WTC11 (cell line): Measurements from ENCODE around the gene LHPP. TPM values are rescaled to one million over a fixed set of nuclear protein-coding genes. Genes with fewer than 3 reads are reported as not detected.

ENCODE experiments used
- ATAC-seq: fragments of 200-7000 bp; cut with Tn5 transposase; 2 replicates; pipeline ENCODE4 v1.10.0; 2021; ENCODE audit warnings: mild to moderate bottlenecking, moderate library complexity
- CTCF ChIA-PET: fragments of 300-600 bp; sonication (Branson Sonifier 250); formaldehyde crosslinking; loops from one replicate; lab custom pipeline; 2021; ENCODE audit warnings: antibody characterized with exemption; lab: Charles Lee
- POLR2A ChIA-PET: fragments of 350-600 bp; sonication (Branson Sonifier 250); formaldehyde crosslinking; loops from one replicate; lab custom pipeline; 2021; ENCODE audit warnings: antibody characterized with exemption; lab: Charles Lee
- DNase-seq: peaks from one replicate; pipeline ENCODE4 v3.0.0; 2021; ENCODE audit warnings: low spot score
- H3K27ac Mint-ChIP-seq: 2 replicates; pipeline ENCODE4 v1.8.0; 2021; ENCODE audit warnings: mixed read lengths
- H3K27me3 Mint-ChIP-seq: 2 replicates; pipeline ENCODE4 v1.8.0; 2021; ENCODE audit warnings: low read depth, mild to moderate bottlenecking, moderate library complexity, mixed read lengths
- H3K36me3 Mint-ChIP-seq: 2 replicates; pipeline ENCODE4 v1.8.0; 2021; ENCODE audit warnings: mixed read lengths
- H3K4me1 Mint-ChIP-seq: 2 replicates; pipeline ENCODE4 v1.8.0; 2022; ENCODE audit warnings: mixed read lengths
- H3K4me3 Mint-ChIP-seq: 2 replicates; pipeline ENCODE4 v1.8.0; 2021; ENCODE audit warnings: mild to moderate bottlenecking, moderate library complexity, mixed read lengths
- H3K9me3 Mint-ChIP-seq: 2 replicates; pipeline ENCODE4 v1.8.0; 2021; ENCODE audit warnings: mixed read lengths
- FOXP1 ChIP-seq: sonication (generic); formaldehyde crosslinking; IDR thresholded peaks from 2 replicates; pipeline ENCODE4 v1.8.0; 2022; ENCODE audit warnings: missing genetic modification reagents, mild to moderate bottlenecking, moderate library complexity, borderline replicate concordance
- GTF2I ChIP-seq: fragments of 250-450 bp; sonication (Bioruptor Pico); conservative IDR thresholded peaks from 2 replicates; pipeline ENCODE4 v1.4.0; 2021; ENCODE audit warnings: mild to moderate bottlenecking
- NFYB ChIP-seq: sonication (generic); formaldehyde crosslinking; conservative IDR thresholded peaks from 2 replicates; pipeline ENCODE4 v1.8.0; 2022; ENCODE audit warnings: low read depth, missing genetic modification reagents
- NR2C2 ChIP-seq: sonication (generic); formaldehyde crosslinking; IDR thresholded peaks from 2 replicates; pipeline ENCODE4 v1.8.0; 2022; ENCODE audit warnings: mild to moderate bottlenecking, missing genetic modification reagents
- RORB ChIP-seq: fragments of 250-450 bp; sonication (Bioruptor Pico); IDR thresholded peaks from 2 replicates; pipeline ENCODE4 v1.9.0; 2021; ENCODE audit warnings: mild to moderate bottlenecking
- TEAD1 ChIP-seq: sonication (generic); formaldehyde crosslinking; IDR thresholded peaks from 2 replicates; pipeline ENCODE4 v1.8.0; 2022; ENCODE audit warnings: mild to moderate bottlenecking, missing genetic modification reagents
- ZNF121 ChIP-seq: sonication (generic); formaldehyde crosslinking; IDR thresholded peaks from 2 replicates; pipeline ENCODE4 v1.8.0; 2023; ENCODE audit warnings: missing genetic modification reagents
- total RNA-seq: library from RNA; stranded (reverse); gene quantifications from 3 replicates; pipeline ENCODE4 v1.2.3, GENCODE V29; 2021
- TF ChIP-seq, protein P1 (sequence below): fragments of 250-450 bp; sonication (Bioruptor Pico); IDR thresholded peaks from 2 replicates; pipeline ENCODE4 v2.1.2; 2022; ENCODE audit warnings: mild to moderate bottlenecking, moderate library complexity
- TF ChIP-seq, protein P2 (sequence below): sonication (generic); formaldehyde crosslinking; IDR thresholded peaks from 2 replicates; pipeline ENCODE4 v1.8.1; 2023; ENCODE audit warnings: mild to moderate bottlenecking, missing genetic modification reagents, borderline replicate concordance
- TF ChIP-seq, protein P3 (sequence below): fragments of 250-450 bp; sonication (Bioruptor Pico); conservative IDR thresholded peaks from 2 replicates; pipeline ENCODE4 v1.9.0; 2021; ENCODE audit warnings: mild to moderate bottlenecking
- TF ChIP-seq, protein P4 (sequence below): sonication (generic); formaldehyde crosslinking; IDR thresholded peaks from 2 replicates; pipeline ENCODE4 v1.8.1; 2023; ENCODE audit warnings: mild to moderate bottlenecking, missing genetic modification reagents
- TF ChIP-seq, protein P5 (sequence below): sonication (generic); formaldehyde crosslinking; IDR thresholded peaks from 2 replicates; pipeline ENCODE4 v1.8.1; 2022; ENCODE audit warnings: missing genetic modification reagents, borderline replicate concordance
- TF ChIP-seq, protein P6 (sequence below): sonication (generic); formaldehyde crosslinking; IDR thresholded peaks from 2 replicates; pipeline ENCODE4 v1.8.0; 2023; ENCODE audit warnings: missing genetic modification reagents

Gene LHPP
- total RNA-seq, 1 experiment from 2014 or later = 33.2 TPM

DNA sequence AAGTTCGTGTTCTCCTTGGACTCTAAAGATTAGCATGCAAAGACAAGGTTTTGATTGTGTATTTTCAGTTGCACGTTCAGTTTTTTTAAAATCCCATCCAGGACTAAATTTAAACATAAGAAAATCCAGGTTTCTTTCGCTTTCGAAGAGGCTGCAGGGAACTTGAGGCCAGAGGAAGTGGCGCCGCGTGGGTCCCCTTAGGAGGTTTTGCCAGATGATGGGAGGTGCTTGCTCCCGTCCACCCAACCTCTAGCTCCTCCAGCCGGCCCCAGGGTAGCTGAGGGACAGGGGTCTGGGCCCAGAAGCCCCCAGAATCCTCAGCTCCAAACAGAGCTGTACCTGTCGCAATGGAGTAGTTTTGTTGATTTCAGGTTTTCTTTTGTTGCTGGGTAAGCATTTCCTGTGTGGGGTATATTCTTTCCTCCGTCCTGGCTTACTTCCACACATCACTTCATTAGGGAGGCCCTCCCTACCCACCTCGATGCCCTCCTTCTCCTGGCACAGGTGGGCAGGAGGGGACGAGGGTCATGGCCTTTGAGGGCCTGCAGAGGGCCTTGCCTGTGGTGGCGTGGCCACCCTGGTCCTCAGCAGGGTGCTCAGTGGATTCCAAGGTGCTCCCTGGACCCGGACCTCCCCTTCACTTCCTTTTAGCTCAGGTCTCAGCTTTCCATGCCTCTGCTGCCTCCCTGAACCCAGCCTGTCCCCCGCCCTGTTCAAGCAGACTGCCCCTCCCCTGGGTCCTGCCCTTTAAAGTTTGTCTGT lies 32.6 kb downstream of the LHPP start:
- Mint-ChIP-seq H3K9me3 (no peaks in the 10 kb centered on the region), H3K27me3 (no peaks in the 10 kb centered on the region), H3K4me1 (peaks cover 43% of the 10 kb centered on the region)
- CTCF ChIA-PET = interaction anchor here (1.1 kb wide), 1 partner anchor 91 kb away, joined by 3 read pairs; no protein-coding TSS in a partner anchor
- no peak for ATAC-seq
- POLR2A ChIA-PET = no interaction called here
- TF ChIP-seq, protein P1, sequence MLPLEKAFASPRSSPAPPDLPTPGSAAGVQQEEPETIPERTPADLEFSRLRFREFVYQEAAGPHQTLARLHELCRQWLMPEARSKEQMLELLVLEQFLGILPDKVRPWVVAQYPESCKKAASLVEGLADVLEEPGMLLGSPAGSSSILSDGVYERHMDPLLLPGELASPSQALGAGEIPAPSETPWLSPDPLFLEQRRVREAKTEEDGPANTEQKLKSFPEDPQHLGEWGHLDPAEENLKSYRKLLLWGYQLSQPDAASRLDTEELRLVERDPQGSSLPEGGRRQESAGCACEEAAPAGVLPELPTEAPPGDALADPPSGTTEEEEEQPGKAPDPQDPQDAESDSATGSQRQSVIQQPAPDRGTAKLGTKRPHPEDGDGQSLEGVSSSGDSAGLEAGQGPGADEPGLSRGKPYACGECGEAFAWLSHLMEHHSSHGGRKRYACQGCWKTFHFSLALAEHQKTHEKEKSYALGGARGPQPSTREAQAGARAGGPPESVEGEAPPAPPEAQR = no peak
- TF ChIP-seq FOXP1 = no peak
- TF ChIP-seq, protein P2, sequence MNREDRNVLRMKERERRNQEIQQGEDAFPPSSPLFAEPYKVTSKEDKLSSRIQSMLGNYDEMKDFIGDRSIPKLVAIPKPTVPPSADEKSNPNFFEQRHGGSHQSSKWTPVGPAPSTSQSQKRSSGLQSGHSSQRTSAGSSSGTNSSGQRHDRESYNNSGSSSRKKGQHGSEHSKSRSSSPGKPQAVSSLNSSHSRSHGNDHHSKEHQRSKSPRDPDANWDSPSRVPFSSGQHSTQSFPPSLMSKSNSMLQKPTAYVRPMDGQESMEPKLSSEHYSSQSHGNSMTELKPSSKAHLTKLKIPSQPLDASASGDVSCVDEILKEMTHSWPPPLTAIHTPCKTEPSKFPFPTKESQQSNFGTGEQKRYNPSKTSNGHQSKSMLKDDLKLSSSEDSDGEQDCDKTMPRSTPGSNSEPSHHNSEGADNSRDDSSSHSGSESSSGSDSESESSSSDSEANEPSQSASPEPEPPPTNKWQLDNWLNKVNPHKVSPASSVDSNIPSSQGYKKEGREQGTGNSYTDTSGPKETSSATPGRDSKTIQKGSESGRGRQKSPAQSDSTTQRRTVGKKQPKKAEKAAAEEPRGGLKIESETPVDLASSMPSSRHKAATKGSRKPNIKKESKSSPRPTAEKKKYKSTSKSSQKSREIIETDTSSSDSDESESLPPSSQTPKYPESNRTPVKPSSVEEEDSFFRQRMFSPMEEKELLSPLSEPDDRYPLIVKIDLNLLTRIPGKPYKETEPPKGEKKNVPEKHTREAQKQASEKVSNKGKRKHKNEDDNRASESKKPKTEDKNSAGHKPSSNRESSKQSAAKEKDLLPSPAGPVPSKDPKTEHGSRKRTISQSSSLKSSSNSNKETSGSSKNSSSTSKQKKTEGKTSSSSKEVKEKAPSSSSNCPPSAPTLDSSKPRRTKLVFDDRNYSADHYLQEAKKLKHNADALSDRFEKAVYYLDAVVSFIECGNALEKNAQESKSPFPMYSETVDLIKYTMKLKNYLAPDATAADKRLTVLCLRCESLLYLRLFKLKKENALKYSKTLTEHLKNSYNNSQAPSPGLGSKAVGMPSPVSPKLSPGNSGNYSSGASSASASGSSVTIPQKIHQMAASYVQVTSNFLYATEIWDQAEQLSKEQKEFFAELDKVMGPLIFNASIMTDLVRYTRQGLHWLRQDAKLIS (CRISPR knock-in tag) = no peak
- TF ChIP-seq, all 79 proteins: peak for 0
- no peak for DNase-seq
- Mint-ChIP-seq H3K36me3 (peaks cover 18% of the 10 kb centered on the region), H3K4me3 (no peak overlapping the region), H3K27ac (peak overlapping the region; percentile 82)

DNA sequence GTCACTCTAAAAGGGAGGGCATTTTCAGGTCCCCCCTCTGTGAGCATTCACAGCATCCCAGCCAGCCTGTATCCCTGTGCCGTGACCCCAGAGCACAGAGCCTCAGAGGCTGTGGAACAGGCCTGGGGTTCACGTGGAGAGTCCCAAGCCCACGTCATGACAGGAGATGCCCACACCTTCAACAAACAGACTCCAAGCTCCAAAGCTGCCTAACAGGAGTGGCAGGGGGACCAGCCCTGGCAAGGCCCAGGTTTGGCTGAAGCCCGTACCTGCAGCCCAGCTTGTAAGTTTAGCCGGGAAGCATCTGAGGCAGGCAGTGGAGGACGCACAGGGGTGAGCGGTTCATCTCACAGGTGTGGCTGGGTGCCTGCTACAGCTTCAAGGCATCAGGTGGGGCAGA lies 33.5 kb downstream of the LHPP start:
- no peak for DNase-seq
- peaks cover 20% of the 10 kb centered on the region for H3K36me3 Mint-ChIP-seq
- CTCF ChIA-PET = no interaction called here
- no peak for ATAC-seq
- H3K27ac Mint-ChIP-seq = no peak overlapping the region
- H3K4me1 Mint-ChIP-seq = peaks cover 43% of the 10 kb centered on the region
- H3K27me3 Mint-ChIP-seq = no peaks in the 10 kb centered on the region
- POLR2A ChIA-PET = no interaction called here
- no peaks in the 10 kb centered on the region for H3K9me3 Mint-ChIP-seq
- no peak for TF ChIP-seq NFYB (CRISPR knock-in tag)
- no peak overlapping the region for H3K4me3 Mint-ChIP-seq

DNA sequence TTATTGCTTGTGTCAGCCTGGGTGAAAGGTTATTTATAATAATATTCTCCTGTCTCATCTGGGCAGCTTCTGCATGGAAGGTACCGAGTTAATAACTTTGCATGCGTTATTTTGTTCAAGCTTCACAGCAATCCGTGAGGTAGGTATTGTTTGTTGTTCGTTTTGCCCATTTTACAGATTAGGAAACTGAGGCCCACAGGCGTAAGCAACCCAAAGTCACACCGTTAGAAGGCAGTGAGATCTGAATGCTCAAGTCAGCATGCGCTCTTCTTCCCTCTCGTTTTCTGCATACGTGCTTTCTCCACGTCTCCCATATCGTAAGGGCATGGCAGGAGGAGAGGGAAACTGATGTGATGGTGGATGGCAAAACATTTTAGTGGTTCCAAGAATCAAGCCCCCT lies 34.1 kb downstream of the LHPP start:
- ATAC-seq (no peak), DNase-seq (no peak)
- ChIA-PET POLR2A (no interaction called here), CTCF (no interaction called here)
- no peak overlapping the region for H3K4me3 Mint-ChIP-seq
- peaks cover 4% of the 10 kb centered on the region for H3K9me3 Mint-ChIP-seq
- H3K4me1 Mint-ChIP-seq = peaks cover 43% of the 10 kb centered on the region
- no peak overlapping the region for H3K27ac Mint-ChIP-seq
- H3K27me3 Mint-ChIP-seq = no peaks in the 10 kb centered on the region
- peaks cover 19% of the 10 kb centered on the region for H3K36me3 Mint-ChIP-seq
- TF ChIP-seq, protein P2 (CRISPR knock-in tag) = no peak
- TF ChIP-seq, protein P3, sequence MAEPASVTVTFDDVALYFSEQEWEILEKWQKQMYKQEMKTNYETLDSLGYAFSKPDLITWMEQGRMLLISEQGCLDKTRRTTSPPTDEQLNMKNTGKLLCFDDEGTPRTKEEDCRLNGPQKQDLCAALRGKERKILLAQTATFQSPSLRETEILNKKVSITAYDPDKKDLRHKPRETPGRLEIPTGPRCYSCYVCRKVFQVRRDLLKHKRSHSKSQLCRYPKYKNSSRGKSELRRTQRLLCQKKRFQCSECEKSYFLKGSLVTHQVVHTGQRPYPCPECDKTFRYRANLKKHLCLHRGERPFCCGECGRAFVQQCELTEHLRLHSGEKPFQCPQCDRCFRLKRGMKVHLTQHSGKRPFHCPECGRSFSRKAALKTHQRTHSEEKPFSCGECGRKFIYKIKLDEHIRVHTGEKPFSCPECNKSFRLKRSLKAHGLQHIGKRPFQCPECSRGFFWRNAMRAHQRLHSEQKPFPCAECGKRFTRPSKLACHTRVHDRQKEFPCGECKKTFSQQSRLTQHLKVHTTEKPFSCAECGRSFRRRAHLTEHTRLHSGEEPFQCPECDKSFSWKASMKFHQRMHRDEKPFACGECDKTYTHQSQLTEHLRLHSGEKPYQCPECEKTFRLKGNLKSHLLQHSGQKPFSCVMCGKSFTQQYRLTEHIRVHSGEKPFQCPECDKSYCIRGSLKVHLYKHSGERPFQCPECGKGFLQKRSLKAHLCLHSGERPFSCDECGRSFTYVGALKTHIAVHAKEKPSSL (CRISPR knock-in tag) = no peak
- TF ChIP-seq NR2C2 (no peak), ZNF121 (CRISPR knock-in tag) (no peak), TEAD1 (no peak), RORB (CRISPR knock-in tag) (no peak), GTF2I (CRISPR knock-in tag) (no peak)
- TF ChIP-seq, protein P4, sequence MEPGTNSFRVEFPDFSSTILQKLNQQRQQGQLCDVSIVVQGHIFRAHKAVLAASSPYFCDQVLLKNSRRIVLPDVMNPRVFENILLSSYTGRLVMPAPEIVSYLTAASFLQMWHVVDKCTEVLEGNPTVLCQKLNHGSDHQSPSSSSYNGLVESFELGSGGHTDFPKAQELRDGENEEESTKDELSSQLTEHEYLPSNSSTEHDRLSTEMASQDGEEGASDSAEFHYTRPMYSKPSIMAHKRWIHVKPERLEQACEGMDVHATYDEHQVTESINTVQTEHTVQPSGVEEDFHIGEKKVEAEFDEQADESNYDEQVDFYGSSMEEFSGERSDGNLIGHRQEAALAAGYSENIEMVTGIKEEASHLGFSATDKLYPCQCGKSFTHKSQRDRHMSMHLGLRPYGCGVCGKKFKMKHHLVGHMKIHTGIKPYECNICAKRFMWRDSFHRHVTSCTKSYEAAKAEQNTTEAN (CRISPR knock-in tag) = no peak
- TF ChIP-seq, protein P1 = no peak
- TF ChIP-seq, protein P5, sequence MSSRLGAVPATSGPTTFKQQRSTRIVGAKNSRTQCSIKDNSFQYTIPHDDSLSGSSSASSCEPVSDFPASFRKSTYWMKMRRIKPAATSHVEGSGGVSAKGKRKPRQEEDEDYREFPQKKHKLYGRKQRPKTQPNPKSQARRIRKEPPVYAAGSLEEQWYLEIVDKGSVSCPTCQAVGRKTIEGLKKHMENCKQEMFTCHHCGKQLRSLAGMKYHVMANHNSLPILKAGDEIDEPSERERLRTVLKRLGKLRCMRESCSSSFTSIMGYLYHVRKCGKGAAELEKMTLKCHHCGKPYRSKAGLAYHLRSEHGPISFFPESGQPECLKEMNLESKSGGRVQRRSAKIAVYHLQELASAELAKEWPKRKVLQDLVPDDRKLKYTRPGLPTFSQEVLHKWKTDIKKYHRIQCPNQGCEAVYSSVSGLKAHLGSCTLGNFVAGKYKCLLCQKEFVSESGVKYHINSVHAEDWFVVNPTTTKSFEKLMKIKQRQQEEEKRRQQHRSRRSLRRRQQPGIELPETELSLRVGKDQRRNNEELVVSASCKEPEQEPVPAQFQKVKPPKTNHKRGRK = no peak
- TF ChIP-seq, protein P6, sequence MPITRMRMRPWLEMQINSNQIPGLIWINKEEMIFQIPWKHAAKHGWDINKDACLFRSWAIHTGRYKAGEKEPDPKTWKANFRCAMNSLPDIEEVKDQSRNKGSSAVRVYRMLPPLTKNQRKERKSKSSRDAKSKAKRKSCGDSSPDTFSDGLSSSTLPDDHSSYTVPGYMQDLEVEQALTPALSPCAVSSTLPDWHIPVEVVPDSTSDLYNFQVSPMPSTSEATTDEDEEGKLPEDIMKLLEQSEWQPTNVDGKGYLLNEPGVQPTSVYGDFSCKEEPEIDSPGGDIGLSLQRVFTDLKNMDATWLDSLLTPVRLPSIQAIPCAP (CRISPR knock-in tag) = no peak
